HG03378 (cell line): Measurements from ENCODE around the gene L3MBTL4.
A peak's percentile ranks its signal among the peaks of the same experiment; 100 is the strongest.
"Not testable (repeated sequence)": the region's sequence is repeated elsewhere in the genome, so short reads cannot be mapped to it uniquely, and the experiment has no call there.

Experiments used
- ATAC-seq: cut with Tn5 transposase; IDR thresholded peaks from one replicate; pipeline ENCODE4 v1.9.1; 2021; ENCODE audit warnings: mild to moderate bottlenecking, moderate library complexity; ENCODE audit not compliant: unreplicated experiment

The L3MBTL4 gene

GRCh38 chr18:6315517-6316331, 99.0 kb downstream of the L3MBTL4 start:
- no peak for ATAC-seq

- ATAC-seq: no peak
Observed at GRCh38 chr18:6313415-6313814, 101.3 kb downstream of the L3MBTL4 start.

- ATAC-seq: no peak
Observed at GRCh38 chr18:6311456-6312215, 103.1 kb downstream of the L3MBTL4 start.

GRCh38 chr18:6310714-6311113, 104.0 kb downstream of the L3MBTL4 start:
- no peak for ATAC-seq

- no peak for ATAC-seq
Observed at GRCh38 chr18:6297875-6298274, 116.8 kb downstream of the L3MBTL4 start.

GRCh38 chr18:6294148-6294784, 120.4 kb downstream of the L3MBTL4 start:
- no peak for ATAC-seq

GRCh38 chr18:6289843-6290242, 124.9 kb downstream of the L3MBTL4 start:
- ATAC-seq: no peak

GRCh38 chr18:6286585-6286984, 128.1 kb downstream of the L3MBTL4 start:
- no peak for ATAC-seq

GRCh38 chr18:6284761-6285160, 129.9 kb downstream of the L3MBTL4 start:
- no peak for ATAC-seq

- ATAC-seq: no peak
Observed at GRCh38 chr18:6284300-6284699, 130.4 kb downstream of the L3MBTL4 start.

GRCh38 chr18:6281874-6282273, 132.8 kb downstream of the L3MBTL4 start:
- no peak for ATAC-seq

- no peak for ATAC-seq
Observed at GRCh38 chr18:6280211-6280743, 134.4 kb downstream of the L3MBTL4 start.

- no peak for ATAC-seq
Observed at GRCh38 chr18:6279308-6279707, 135.4 kb downstream of the L3MBTL4 start.

GRCh38 chr18:6273423-6273822, 141.3 kb downstream of the L3MBTL4 start:
- no peak for ATAC-seq

GRCh38 chr18:6272144-6272543, 142.6 kb downstream of the L3MBTL4 start:
- not testable (repeated sequence) for ATAC-seq

GRCh38 chr18:6271585-6271984, 143.1 kb downstream of the L3MBTL4 start:
- no peak for ATAC-seq

GRCh38 chr18:6270771-6271216, 143.9 kb downstream of the L3MBTL4 start:
- ATAC-seq: peak; percentile 58

GRCh38 chr18:6269660-6270332, 144.9 kb downstream of the L3MBTL4 start:
- ATAC-seq: no peak

- no peak for ATAC-seq
Observed at GRCh38 chr18:6266212-6266611, 148.5 kb downstream of the L3MBTL4 start.

- no peak for ATAC-seq
Observed at GRCh38 chr18:6261938-6262337, 152.8 kb downstream of the L3MBTL4 start.

- not testable (repeated sequence) for ATAC-seq
Observed at GRCh38 chr18:6259324-6259723, 155.4 kb downstream of the L3MBTL4 start.
